GM12878 (cell line): ENCODE data around the gene RALGAPA1. TPM values are rescaled to one million over a fixed set of nuclear protein-coding genes. Genes with fewer than 3 reads are reported as not detected.

ENCODE experiments used
- ATAC-seq: fragments of 200-7000 bp; cut with Tn5 transposase; 3 replicates; pipeline ENCODE4 v1.9.1; 2020; ENCODE audit warnings: mild to moderate bottlenecking, moderate library complexity
- BruUV-seq: library from RNA; stranded (reverse); fragments of 400-500 nt; replicated peaks from 2 replicates; lab custom pipeline; 2021; lab: Mats Ljungman, UMichigan
- CTCF ChIA-PET: fragments of 300-600 bp; sonication (Branson Sonifier 250); formaldehyde crosslinking; extraction: SDS; loops from one replicate; lab custom pipeline; 2021; ENCODE audit warnings: inconsistent platforms; lab: Yijun Ruan, JAX
- POLR2A ChIA-PET: fragments of 350-600 bp; formaldehyde crosslinking; extraction: SDS; loops from one replicate; lab custom pipeline; 2021; ENCODE audit warnings: inconsistent platforms; lab: Charles Lee
- RAD21 ChIA-PET: fragments of 300-600 bp; sonication (Branson Sonifier 250); formaldehyde crosslinking; loops from one replicate; lab custom pipeline; 2023; ENCODE audit warnings: antibody characterized with exemption; ENCODE audit not compliant: unreplicated experiment; lab: Charles Lee
- SMC1A ChIA-PET: fragments of 300-600 bp; sonication (Branson Sonifier 250); formaldehyde crosslinking; loops from one replicate; lab custom pipeline; 2023; ENCODE audit not compliant: unreplicated experiment, uncharacterized antibody; lab: Charles Lee
- DNase-seq: peaks from one replicate; pipeline ENCODE4 v3.0.0-alpha.2; 2011; ENCODE audit warnings: low read depth, low spot score
- FAIRE-seq: peaks from 3 replicates; lab custom pipeline; 2011; peaks lifted over from hg19 to GRCh38; lab: Jason Lieb, UNC
- H2AFZ ChIP-seq: 2 replicates; pipeline ENCODE4 v1.6.0; 2011; ENCODE audit warnings: low read depth, low read length, control low read depth; ENCODE audit not compliant: control insufficient read depth
- H3K27ac ChIP-seq: 2 replicates; pipeline ENCODE4 v1.5.1; 2011; ENCODE audit warnings: control low read depth; ENCODE audit not compliant: control insufficient read depth, insufficient read depth
- H3K27me3 ChIP-seq, 2 experiments: replicated peaks in 1 of 2; 2 replicates each; pipeline versions ENCODE4 v1.6.0 to v1.6.1; 2011; ENCODE audit warnings: low read length in 1 of 2; ENCODE audit not compliant: control insufficient read depth in 2 of 2, insufficient read depth in 2 of 2
- H3K36me3 ChIP-seq, 2 experiments: 2 replicates each; pipeline ENCODE4 v1.5.1; 2011; ENCODE audit warnings: low read length in 1 of 2; ENCODE audit not compliant: control insufficient read depth in 2 of 2, insufficient read depth in 2 of 2
- H3K4me1 ChIP-seq: 2 replicates; pipeline ENCODE4 v1.6.1; 2011; ENCODE audit warnings: mild to moderate bottlenecking, low read length, moderate library complexity, mixed read lengths; ENCODE audit not compliant: control insufficient read depth, insufficient read depth
- H3K4me2 ChIP-seq: 2 replicates; pipeline ENCODE4 v1.6.0; 2011; ENCODE audit warnings: control low read depth; ENCODE audit not compliant: control insufficient read depth, insufficient read depth
- H3K4me3 ChIP-seq: fragments of 200-600 bp; sonication (generic); 2 replicates; pipeline ENCODE4 v1.5.1; 2016
- H3K79me2 ChIP-seq: 2 replicates; pipeline ENCODE4 v1.6.0; 2011; ENCODE audit warnings: low read length; ENCODE audit not compliant: control insufficient read depth, insufficient read depth
- H3K9ac ChIP-seq: 2 replicates; pipeline ENCODE4 v1.8.0; 2011; ENCODE audit warnings: low read length, control low read depth, mixed read lengths; ENCODE audit not compliant: control insufficient read depth, insufficient read depth
- H3K9me3 ChIP-seq: replicated peaks from 3 replicates; pipeline ENCODE4 v1.5.1; 2011; ENCODE audit warnings: mild to moderate bottlenecking, low read length; ENCODE audit not compliant: control insufficient read depth, insufficient read depth
- H4K20me1 ChIP-seq: 2 replicates; pipeline ENCODE4 v1.6.0; 2011; ENCODE audit not compliant: control insufficient read depth, insufficient read depth
- CEBPZ ChIP-seq: fragments of 150-350 bp; IDR thresholded peaks from 2 replicates; pipeline ENCODE4 v1.6.1; 2016; ENCODE audit warnings: low read depth, low read length
- CREB1 ChIP-seq: IDR thresholded peaks from 2 replicates; pipeline ENCODE4 v1.6.1; 2012; ENCODE audit warnings: low read depth, mild to moderate bottlenecking, inconsistent platforms
- EED ChIP-seq: sonication (generic); IDR thresholded peaks from 2 replicates; pipeline ENCODE4 v1.6.1; 2016; ENCODE audit warnings: antibody characterized with exemption, low read depth
- ESRRA ChIP-seq: IDR thresholded peaks from 2 replicates; pipeline ENCODE4 v1.6.1; 2012; ENCODE audit warnings: mild to moderate bottlenecking, low read length, improper control_type of control experiment
- EZH2 ChIP-seq: IDR thresholded peaks from 2 replicates; pipeline ENCODE4 v1.6.1; 2012; ENCODE audit warnings: low read depth, mild to moderate bottlenecking, control low read depth, inconsistent platforms, low read length, borderline replicate concordance; ENCODE audit not compliant: control insufficient read depth
- FOXK2 ChIP-seq: fragments of 450-650 bp; IDR thresholded peaks from 2 replicates; pipeline ENCODE4 v1.6.1; 2017; ENCODE audit warnings: mild to moderate bottlenecking, moderate library complexity
- IRF5 ChIP-seq: fragments of 450-650 bp; IDR thresholded peaks from 2 replicates; pipeline ENCODE4 v1.6.1; 2017; ENCODE audit warnings: borderline replicate concordance
- MTA2 ChIP-seq: fragments of 450-650 bp; IDR thresholded peaks from 2 replicates; pipeline ENCODE4 v1.6.1; 2016; ENCODE audit warnings: low read depth, mild to moderate bottlenecking, moderate library complexity
- MYB ChIP-seq: fragments of 150-350 bp; IDR thresholded peaks from 2 replicates; pipeline ENCODE4 v1.6.1; 2014; ENCODE audit warnings: mild to moderate bottlenecking, low read depth, low read length, borderline replicate concordance
- NFXL1 ChIP-seq: fragments of 450-650 bp; IDR thresholded peaks from 2 replicates; pipeline ENCODE4 v1.6.1; 2017; ENCODE audit warnings: antibody characterized with exemption, mild to moderate bottlenecking, borderline replicate concordance
- SMARCA5 ChIP-seq: fragments of 450-650 bp; IDR thresholded peaks from 2 replicates; pipeline ENCODE4 v1.6.1; 2017; ENCODE audit warnings: mild to moderate bottlenecking
- TBL1XR1 ChIP-seq: IDR thresholded peaks from 2 replicates; pipeline ENCODE4 v1.6.1; 2012; ENCODE audit warnings: low read depth, low read length, improper control_type of control experiment
- YBX1 ChIP-seq: fragments of 450-650 bp; IDR thresholded peaks from 2 replicates; pipeline ENCODE4 v1.6.1; 2016; ENCODE audit warnings: antibody characterized with exemption
- ZNF207 ChIP-seq: fragments of 450-650 bp; IDR thresholded peaks from 2 replicates; pipeline ENCODE4 v1.6.1; 2014; ENCODE audit warnings: antibody characterized with exemption, mild to moderate bottlenecking, borderline replicate concordance
- ZNF217 ChIP-seq: fragments of 450-650 bp; IDR thresholded peaks from 2 replicates; pipeline ENCODE4 v1.6.1; 2017; ENCODE audit warnings: antibody characterized with exemption, mild to moderate bottlenecking
- WGBS: methylation state at CpG from one replicate; pipeline ENCODE4 v1.1.6; 2016; ENCODE audit warnings: low lambda C conversion rate; ENCODE audit not compliant: insufficient replicate concordance, insufficient coverage; ENCODE audit errors: missing lambda C conversion rate; 5-methylcytosine and 5-hydroxymethylcytosine counted together
- in situ Hi-C: fragments of 300-500 bp; cut with MboI; formaldehyde crosslinking; loops from 9 replicates; pipeline ENCODE4 v1.14.3; 2018; ENCODE audit warnings: mixed read lengths
- intact Hi-C: fragments of 100-400 bp; cut with micrococcal nuclease; formaldehyde crosslinking; loops from one replicate; pipeline ENCODE4 v1.14.2; 2022; ENCODE audit not compliant: unreplicated experiment
- polyA plus RNA-seq, 11 experiments: library from polyadenylated mRNA; depleted of rRNA in 4 of 11; unstranded in 6 of 11; stranded (reverse) in 5 of 11; fragments of >200 nt; fragmentation: Nextera tagmentation in 4 of 11; fragmentation: Illumina TruSeq in 1 of 11; extraction: Ambion mirVana in 4 of 11; extraction: Trizol in 1 of 11; gene quantifications; 1 replicate in 1 of 11; 2 replicates in 10 of 11; pipeline versions ENCODE4 v1.2.1 to v1.2.3, GENCODE V29; 2011 to 2016; ENCODE audit warnings: inconsistent platforms in 2 of 11, missing spikeins in 2 of 11, low read depth in 1 of 11
- total RNA-seq, 4 experiments: library from RNA; depleted of rRNA in 3 of 4; stranded (reverse); fragments of >200 nt in 3 of 4; fragmentation: Illumina TruSeq in 1 of 4; extraction: Trizol in 1 of 4; gene quantifications; 2 replicates each; pipeline versions ENCODE4 v1.2.1 to v1.2.3, GENCODE V29; 2013 to 2021

The RALGAPA1 gene
- total and polyA plus RNA-seq, 10 of the 15 experiments (the other 5 are each of a cell fraction or from before 2014, with no cell fraction given) = 5.6 to 26.7 (median 14.7) TPM

GRCh38 chr14:35705636-35706035 lies 103.5 kb downstream of the RALGAPA1 start:
- intact Hi-C loops (no loop called here), in situ Hi-C loops (no loop called here)
- no peak for DNase-seq
- H3K4me1 ChIP-seq = no peaks in the 10 kb centered on the region
- BruUV-seq = no TSS peak
- H4K20me1 ChIP-seq = no peaks in the 10 kb centered on the region
- RAD21 ChIA-PET = no interaction called here
- H3K36me3 ChIP-seq = no peaks in the 10 kb centered on the region
- WGBS = 97% methylated on average over 2 of the region's 2 CpGs
- H3K9me3 ChIP-seq = no peaks in the 10 kb centered on the region
- SMC1A ChIA-PET = interaction anchor here (1.4 kb wide), 1 partner anchor 17 kb away, joined by 4 read pairs; no protein-coding TSS in a partner anchor
- H3K27ac ChIP-seq = no peak overlapping the region
- no peaks in the 10 kb centered on the region for H3K79me2 ChIP-seq
- no peak for ATAC-seq
- H2AFZ ChIP-seq = no peak overlapping the region
- H3K4me2 ChIP-seq = no peak overlapping the region
- POLR2A ChIA-PET = no interaction called here
- no peak overlapping the region for H3K4me3 ChIP-seq
- no peak for FAIRE-seq
- TF ChIP-seq CEBPZ (no peak), MYB (no peak), ZNF217 (no peak), FOXK2 (no peak), YBX1 (no peak), EZH2 (no peak), ESRRA (no peak), ZNF207 (no peak), SMARCA5 (no peak), IRF5 (no peak), MTA2 (no peak), EED (no peak), NFXL1 (no peak), TBL1XR1 (no peak), CREB1 (no peak)
- no peaks in the 10 kb centered on the region for H3K27me3 ChIP-seq
- CTCF ChIA-PET = interaction anchor here (0.7 to 1.9 kb wide), 2 partner anchors 18 to 443 kb away, joined by 3 to 4 read pairs; no protein-coding TSS in a partner anchor
- H3K9ac ChIP-seq = no peak overlapping the region
